ENCODE results near the gene UMOD. TPM values are rescaled to one million over a fixed set of nuclear protein-coding genes. Genes with fewer than 3 reads are reported as not detected.

Gene UMOD
- total RNA-seq, 4 donors from 2014 or later = not detected

- Histone ChIP-seq H3K27ac (no peak overlapping the region), H3K27me3 (no peaks in the 10 kb centered on the region), H3K36me3 (no peaks in the 10 kb centered on the region), H3K9me3 (no peaks in the 10 kb centered on the region), H3K4me3 (replicated peaks in 1 of 3) (no peak overlapping the region), H3K4me1 (no peaks in the 10 kb centered on the region)
- no peak for TF ChIP-seq CTCF (IDR thresholded peaks at IDR 0.05)
- no peak for TF ChIP-seq POLR2A (IDR thresholded peaks at IDR 0.05)
- intact Hi-C loops (cut with DNase I) = no loop called here
- WGBS, 2 donors = 63 to 87% methylated on average over 4 of the region's 4 CpGs
- no peak for DNase-seq
Measured at GRCh38 chr16:20303012-20303411, 49.5 kb downstream of the UMOD start.

- Histone ChIP-seq H3K27me3 (no peaks in the 10 kb centered on the region), H3K9me3 (no peaks in the 10 kb centered on the region), H3K4me3 (replicated peaks in 1 of 3) (no peak overlapping the region), H3K4me1 (no peaks in the 10 kb centered on the region), H3K27ac (no peak overlapping the region), H3K36me3 (no peaks in the 10 kb centered on the region)
- WGBS, 2 donors = 63 to 78% methylated on average over 5 of the region's 5 CpGs
- DNase-seq = no peak
- intact Hi-C loops (cut with DNase I) = no loop called here
- TF ChIP-seq CTCF (IDR thresholded peaks at IDR 0.05) (no peak), POLR2A (IDR thresholded peaks at IDR 0.05) (no peak)
Measured at GRCh38 chr16:20302389-20302788, 50.1 kb downstream of the UMOD start.

DNA sequence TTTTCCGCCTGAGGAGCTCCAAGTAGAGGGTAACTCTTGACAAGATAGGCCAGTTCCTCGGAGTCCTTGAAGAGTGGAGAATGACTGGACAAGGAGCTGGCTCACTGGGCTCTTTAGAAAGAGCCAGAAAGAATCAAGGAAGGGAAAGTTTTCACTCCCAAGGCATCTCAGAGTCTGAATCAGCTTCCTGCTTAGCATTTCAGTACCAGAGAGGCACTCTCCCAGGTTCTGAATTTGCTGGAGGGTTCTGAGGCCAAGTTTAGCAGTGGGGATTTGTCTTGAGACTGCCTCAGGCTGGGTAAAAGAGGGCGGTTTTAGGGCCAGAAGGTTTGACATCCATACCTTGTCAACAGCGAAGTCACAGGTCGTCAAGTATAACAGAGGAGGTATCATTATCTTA lies 50.7 kb downstream of the UMOD start:
- no peaks in the 10 kb centered on the region for H3K36me3 ChIP-seq
- 47 to 51% methylated on average over 5 of the region's 5 CpGs for WGBS, 2 donors
- no peak overlapping the region for H3K4me3 ChIP-seq (replicated peaks in 1 of 3)
- H3K4me1 ChIP-seq = no peaks in the 10 kb centered on the region
- intact Hi-C loops (cut with DNase I) = no loop called here
- H3K9me3 ChIP-seq = no peaks in the 10 kb centered on the region
- H3K27ac ChIP-seq = no peak overlapping the region
- TF ChIP-seq POLR2A (IDR thresholded peaks at IDR 0.05) (no peak), CTCF (IDR thresholded peaks at IDR 0.05) (no peak)
- no peaks in the 10 kb centered on the region for H3K27me3 ChIP-seq
- DNase-seq = no peak

DNA sequence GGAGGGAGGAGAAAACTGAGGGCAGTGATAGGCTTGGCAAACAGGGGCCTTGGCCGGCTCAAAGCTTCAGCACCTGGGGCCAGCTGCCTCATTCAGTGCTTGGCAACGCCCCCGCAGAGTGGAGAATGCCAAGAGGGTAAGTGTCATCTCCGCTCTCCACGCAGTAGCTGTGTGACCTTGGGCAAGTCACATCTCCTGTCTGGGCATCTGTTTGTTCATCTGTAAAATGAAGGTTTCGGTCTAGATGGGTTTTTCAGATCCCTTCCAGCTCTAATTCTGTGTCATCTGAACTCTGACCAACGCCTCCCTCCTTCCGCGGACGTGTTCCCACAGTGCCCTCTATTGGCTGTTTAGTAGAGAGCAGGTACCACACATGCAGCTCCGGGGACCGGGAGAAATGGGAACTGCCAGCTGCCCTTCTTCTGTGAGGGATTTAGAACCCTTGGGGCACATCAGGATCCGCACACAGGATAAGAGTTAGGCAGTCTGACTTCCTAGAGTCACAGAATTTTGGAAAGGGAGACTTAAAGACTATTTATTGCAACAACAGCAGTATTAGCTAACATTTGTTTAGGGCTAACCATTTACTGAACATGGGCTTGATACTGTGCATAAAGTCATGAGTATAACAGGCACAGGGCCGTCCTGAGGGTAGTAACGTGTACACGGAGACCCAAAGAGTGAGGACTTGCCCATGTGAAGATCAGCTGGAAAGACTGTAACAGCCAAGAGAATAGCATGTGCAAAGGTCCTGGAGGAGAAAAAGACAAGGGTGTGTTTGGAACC lies 52.0 kb downstream of the UMOD start:
- no peak overlapping the region for H3K4me3 ChIP-seq (replicated peaks in 1 of 3)
- no peaks in the 10 kb centered on the region for H3K4me1 ChIP-seq
- H3K27ac ChIP-seq = no peak overlapping the region
- no peaks in the 10 kb centered on the region for H3K9me3 ChIP-seq
- 24 to 25% methylated on average over 16 of the region's 16 CpGs for WGBS, 2 donors
- peak; percentile 25 to 28 for DNase-seq
- intact Hi-C loops (cut with DNase I) = no loop called here
- TF ChIP-seq POLR2A (IDR thresholded peaks at IDR 0.05) (no peak), CTCF (IDR thresholded peaks at IDR 0.05) (peak; percentile 13 to 67 (median 46))
- no peaks in the 10 kb centered on the region for H3K27me3 ChIP-seq
- no peaks in the 10 kb centered on the region for H3K36me3 ChIP-seq

DNA sequence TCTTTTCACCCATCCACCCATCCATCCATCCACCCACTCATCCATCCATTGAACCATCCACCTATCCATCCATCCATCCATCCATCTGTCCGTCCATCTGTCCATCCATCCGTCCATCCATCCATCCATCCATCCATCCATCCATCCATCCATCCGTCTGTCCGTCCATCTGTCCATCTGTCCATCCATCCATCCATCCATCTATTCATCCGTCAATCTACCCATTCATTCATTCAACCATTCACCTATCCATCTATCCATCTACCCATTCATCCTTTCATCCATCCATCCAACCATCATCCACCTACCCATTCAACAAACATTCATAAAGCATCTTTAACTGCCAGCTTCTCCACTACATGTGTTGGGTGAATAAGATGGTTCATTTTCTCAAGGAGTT lies 54.1 kb downstream of the UMOD start:
- H3K9me3 ChIP-seq = no peaks in the 10 kb centered on the region
- H3K27me3 ChIP-seq = no peaks in the 10 kb centered on the region
- H3K36me3 ChIP-seq = no peaks in the 10 kb centered on the region
- DNase-seq = no peak
- no peak overlapping the region for H3K4me3 ChIP-seq (replicated peaks in 1 of 3)
- no peaks in the 10 kb centered on the region for H3K4me1 ChIP-seq
- no peak overlapping the region for H3K27ac ChIP-seq
- intact Hi-C loops (cut with DNase I) = no loop called here
- 70 to 82% methylated on average over 5 of the region's 5 CpGs for WGBS, 2 donors
- TF ChIP-seq CTCF (IDR thresholded peaks at IDR 0.05) = no peak
- TF ChIP-seq POLR2A (IDR thresholded peaks at IDR 0.05) = no peak

Measured in thyroid gland (tissue), 4 donors.